ENCODE measurements around the gene ARHGEF9.

- TF ChIP-seq REST (IDR thresholded peaks at IDR 0.05; ENCODE audit: insufficient read depth in 1 of 2, low read depth in 2 of 2, low read length in 2 of 2) (no peak), SIN3A (IDR thresholded peaks at IDR 0.05; ENCODE audit: borderline replicate concordance, insufficient read depth, low read length) (no peak)
These were observed 105.6 kb downstream of the ARHGEF9 start for GRCh38 chrX:63679432-63679831.
